GM18858 (cell line): Measurements from ENCODE around the gene BTBD9.
"Not testable (repeated sequence)": the region's sequence is repeated elsewhere in the genome, so short reads cannot be mapped to it uniquely, and the experiment has no call there.

Experiments
- ATAC-seq: cut with Tn5 transposase; IDR thresholded peaks from one replicate; pipeline ENCODE4 v1.9.1; 2021; ENCODE audit not compliant: unreplicated experiment

The BTBD9 gene

DNA sequence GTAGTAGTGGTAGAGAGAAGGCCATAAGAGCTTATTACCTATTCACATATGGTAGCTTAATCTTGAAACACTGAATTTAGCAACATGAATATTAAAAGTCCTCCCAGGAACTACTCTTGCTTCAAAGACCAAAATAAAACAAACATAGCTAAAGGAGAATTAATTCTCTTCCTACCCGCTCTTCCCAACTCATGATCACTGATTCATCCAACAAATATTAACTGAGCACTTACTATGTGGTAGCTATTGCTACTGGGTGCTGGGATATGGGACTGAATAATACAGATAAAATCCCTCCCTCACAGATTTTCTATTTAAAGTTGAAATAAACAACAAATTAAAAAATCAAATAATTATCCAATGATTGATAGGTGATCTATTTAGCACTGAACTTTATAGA, 287.1 kb downstream of the BTBD9 start:
- ATAC-seq, result no peak

DNA sequence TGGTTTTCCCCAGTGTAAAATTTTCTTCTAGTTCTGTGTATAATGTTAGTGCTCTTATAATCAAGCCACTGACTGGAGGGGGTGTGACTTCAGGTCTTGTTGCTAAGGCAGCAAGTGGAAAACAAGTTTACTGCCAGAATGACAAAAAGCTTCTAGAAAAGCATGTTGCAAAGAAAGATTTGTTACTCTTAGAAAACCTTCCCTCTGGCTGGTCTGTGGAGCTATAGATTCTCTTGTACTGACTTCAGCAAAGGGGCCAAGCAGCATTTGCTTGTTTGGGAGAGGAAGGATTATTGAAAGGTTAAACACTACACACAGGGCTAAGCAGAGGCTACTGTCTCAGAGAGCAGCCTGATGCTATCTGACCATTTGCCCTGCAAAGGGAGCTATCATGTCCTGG, 288.8 kb downstream of the BTBD9 start:
- no peak for ATAC-seq

DNA sequence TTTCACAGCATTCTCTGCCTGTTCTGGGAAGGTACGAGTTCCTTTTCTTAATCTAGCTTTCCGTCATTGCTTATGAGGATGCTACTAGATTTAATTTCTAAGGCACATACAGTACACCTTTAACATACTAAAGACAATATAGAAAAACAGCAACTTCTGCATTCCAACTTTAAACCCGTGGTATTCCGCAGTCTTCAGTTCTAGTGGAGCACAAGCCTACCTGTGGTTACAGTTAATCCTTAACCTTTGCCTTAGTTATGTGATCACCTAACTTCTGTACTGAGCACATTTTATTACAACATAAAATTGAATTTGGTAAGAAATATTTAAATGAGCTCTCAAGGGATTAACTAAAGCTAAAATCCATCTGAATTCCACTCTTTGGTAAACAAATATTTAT, 289.5 kb downstream of the BTBD9 start:
- no peak for ATAC-seq

DNA sequence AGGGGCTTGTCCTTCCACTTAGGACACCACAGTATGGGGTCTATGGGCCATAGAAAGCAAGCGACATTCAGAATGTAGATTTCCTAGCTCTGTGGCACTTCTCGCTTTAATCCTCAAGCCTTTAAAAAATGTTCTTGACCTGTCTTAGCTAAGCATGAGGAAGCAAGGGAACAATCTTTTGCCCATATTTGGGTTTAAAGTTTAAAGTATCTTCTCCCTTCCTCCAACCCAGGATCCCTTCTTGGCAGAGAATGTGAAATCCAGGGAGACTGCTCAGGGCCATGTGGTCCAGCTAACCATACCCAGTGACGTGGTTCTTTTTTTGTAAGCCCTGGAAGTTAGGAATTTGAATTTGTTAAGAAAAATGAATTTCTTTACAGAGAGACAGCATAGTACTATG, 289.9 kb downstream of the BTBD9 start:
- no peak for ATAC-seq

DNA sequence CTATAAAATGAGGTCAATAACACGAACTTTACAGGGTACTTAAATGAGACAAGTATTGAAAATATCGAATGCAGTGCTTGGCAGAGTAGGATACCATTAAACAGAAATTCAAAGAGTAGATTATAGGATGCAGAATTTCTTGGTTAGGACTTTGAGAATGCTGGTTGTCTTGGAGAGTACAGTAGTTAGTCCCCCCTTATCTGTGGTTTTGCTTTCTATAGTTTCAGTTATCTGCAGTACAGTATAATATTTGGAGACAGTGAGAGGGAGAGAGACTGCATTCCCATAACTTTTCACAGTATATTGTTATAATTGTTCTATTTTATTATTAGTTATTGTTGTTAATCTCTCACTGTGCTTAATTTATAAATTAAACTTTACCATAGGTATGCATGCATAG, 290.5 kb downstream of the BTBD9 start:
- ATAC-seq, result no peak

DNA sequence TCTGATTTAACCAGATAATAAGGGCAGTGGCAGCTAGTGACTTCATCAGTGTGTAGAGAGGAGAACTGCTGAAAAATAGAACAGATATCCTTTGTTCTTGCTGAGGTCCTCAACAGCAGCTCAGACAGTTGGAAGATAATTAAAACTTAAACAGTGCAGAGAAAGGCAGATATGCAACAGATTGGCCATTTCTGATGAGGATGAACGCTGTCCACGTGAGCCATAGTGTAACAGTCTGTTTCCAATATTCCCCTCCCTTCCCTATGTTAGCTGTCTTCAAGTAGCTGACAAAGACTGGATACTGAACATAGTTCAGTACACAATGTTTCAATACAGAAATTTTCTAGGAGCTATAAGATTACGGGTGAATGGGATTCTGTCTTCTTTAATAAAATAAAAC, 291.4 kb downstream of the BTBD9 start:
- no peak for ATAC-seq

DNA sequence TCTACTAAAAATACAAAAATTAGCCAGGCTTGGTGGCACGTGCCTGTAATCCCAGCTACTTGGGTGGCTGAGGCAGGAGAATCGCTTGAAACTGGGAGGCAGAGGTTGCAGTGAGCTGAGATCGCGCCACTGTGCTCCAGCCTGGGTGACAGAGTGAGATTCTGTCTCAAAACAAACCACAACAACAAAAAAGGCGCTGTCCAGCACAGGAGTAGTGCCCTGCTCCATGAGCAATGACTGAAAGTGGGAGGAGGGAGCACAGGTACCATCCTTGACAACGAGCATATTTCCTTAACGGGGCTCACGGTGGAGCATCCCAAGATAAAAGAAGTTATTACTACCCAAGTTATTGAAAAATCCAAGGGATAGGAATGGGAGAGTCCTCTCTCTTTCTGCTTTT, 291.9 kb downstream of the BTBD9 start:
- not testable (repeated sequence) for ATAC-seq

DNA sequence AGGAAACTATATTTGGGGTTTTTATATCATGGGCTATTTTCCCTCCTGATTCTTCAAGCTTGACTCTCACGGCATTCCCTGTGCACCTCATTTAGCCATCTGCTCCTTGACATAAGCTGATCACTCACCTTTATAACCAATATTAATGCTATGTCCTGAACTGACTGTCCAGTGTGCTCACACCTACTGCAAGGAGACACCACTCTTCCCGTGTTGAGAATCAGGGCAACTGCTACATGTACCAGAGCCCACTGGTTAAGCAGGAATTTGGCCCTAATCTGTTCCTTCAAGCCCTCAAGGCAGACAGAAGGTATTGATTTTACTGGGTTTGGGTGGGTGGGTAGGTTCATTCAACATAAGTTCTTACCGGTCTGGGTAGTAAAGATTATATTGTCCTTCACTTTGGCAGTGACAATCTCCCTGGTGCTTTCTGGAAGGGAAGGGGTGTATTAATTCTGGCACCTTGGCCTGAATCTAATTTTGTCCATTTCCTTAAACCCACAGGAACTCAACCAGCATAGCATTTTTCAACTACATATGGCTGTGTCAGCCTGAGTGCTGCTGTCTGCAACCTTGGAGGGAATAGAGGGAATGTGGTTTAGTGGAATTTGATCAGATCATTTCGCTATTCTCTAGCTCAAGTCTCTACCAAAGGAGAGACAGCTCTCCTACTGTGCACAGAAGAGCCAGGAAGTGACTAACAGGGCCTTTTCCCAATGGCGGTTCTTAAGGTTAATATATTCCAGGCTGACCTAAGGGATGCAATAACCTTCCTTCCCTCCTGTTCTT, 293.2 kb downstream of the BTBD9 start:
- ATAC-seq, result no peak

DNA sequence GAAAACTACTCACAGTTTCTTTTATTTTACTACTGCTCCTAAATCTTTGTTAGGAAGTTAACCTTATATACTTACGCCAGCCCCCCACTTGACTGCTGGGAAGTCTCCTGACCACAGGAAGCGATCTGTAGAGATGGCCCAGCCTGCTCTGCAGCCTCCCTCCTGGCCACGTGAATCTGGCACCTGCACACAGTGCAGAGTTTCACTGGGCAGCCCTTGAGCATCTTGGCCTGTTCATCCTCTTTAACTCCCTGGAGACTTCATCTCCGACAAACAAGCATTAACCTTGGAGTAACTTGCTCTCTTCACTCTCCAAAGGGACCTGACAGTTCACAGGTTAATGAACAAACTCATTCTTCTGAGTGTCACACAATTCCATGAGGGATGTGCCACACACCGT, 294.1 kb downstream of the BTBD9 start:
- ATAC-seq, result no peak

DNA sequence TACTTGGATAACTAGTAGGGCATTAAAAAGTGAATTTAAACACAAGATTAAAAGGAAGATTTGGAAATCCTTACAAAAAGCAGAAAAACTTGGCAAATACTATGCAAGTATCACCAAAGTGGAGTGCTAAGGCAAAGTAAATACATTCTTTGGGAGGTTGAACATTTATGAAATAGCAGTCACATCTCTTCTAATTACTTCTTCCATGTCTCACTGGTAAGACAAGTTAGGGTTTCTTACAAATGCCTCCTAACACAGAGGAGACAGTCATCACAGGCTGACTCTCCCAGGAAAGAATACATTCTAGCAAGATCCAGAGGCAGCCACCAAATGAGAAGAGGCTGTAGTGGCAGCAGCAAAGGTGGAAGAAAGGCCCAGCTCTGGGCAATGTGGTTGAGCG, 298.2 kb downstream of the BTBD9 start:
- ATAC-seq, result no peak

DNA sequence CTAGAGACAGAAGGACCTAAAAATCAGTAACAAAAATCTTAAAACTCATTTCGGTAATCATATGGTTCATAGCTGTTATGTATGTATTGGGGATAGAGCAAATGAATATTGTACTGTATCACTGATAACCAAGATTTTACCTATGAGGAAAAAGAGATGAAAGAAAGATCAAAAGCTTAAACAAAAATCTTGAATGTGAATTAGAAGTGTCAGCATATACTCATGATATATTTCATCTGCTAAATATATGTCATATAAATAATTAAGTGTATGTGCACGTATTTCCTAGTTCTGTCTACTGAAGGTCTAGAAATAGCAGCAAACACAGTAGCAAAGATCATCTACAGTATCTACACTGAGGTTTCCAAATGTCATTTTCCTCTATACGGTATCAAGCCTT, 299.8 kb downstream of the BTBD9 start:
- no peak for ATAC-seq

DNA sequence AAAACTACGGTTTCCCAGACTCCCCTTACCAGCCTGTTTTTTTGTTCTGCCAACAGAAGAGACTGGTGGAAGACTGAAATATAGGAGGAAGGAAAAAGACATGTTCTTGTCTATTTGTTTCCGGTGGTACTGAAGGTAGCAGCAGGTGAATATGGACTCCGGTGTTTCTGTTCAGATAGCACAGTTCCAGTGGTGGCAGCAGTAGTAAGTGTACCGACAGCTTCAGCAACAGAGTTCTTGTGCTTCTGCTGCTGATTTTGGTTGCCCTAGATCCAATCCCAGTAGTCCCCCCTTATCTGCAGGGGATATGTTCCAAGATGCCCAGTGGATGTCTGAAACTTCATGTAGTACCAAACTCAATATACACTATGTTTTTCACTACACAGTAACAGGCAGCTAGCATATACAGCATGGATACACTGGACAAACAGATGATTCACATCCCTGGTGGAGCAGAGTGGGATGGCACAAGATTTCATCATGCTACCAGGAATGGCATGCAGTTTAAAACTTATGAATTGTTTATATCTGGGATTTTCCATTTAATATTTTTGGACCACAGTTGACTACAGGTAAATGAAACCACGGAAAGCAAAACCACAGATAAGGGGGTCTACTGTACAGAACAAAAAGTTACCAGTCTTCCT, 301.8 kb downstream of the BTBD9 start:
- no peak for ATAC-seq

DNA sequence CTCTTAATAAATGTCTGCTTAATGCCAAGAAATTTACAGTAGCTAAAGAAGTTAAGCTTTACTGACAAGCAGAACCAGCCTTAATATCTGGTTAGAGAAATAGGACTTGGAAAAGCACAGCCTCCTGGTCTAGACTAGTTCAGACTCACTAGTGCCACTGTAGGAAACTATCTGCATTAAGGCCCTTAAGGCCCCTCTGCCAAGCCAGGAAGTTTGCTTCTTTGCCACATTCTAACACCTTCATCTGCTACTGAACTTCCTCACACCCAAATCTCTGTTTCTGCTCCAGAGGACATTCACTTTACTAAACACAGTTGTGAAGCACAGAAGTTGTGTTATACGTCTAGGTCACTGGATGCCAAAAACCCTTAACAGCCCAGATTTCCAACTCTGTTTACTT, 302.8 kb downstream of the BTBD9 start:
- ATAC-seq, result no peak

DNA sequence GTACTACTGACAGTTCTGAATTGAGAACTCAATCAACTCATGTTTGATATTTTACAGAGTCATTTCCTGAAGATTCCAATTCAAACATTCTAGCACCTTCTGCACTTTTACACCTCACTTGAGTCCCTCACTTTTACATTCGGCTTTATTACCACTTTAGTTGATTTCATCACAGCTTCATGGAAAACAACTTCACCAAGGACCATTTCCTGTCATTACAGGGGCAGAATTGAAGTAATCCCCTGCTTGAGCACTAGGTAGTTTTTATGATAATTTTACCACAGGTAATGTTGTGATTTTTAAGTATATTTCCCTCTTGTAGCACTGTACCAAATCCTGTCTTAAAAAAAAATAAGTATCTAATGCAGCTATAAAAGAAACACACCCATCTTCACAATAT, 312.9 kb downstream of the BTBD9 start:
- no peak for ATAC-seq

DNA sequence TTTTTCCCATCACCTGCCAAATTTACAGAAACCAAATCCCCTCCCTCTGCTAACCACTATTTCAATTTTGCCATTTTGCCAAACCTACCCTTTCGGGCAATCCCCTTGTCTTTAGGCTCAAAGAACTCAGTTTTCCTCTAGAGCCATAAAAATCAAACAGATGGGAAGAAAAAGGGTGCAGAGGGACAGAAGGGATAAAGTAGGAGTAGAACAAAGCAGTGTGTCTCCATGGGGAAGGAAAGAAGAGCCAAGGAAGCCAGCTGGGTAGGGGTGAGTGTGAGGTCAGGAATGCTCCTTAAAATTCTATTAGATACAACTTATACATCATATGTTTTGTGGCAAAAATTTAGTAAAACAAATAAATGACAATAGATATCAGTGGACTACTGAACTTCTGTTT, 316.5 kb downstream of the BTBD9 start:
- ATAC-seq, result no peak

DNA sequence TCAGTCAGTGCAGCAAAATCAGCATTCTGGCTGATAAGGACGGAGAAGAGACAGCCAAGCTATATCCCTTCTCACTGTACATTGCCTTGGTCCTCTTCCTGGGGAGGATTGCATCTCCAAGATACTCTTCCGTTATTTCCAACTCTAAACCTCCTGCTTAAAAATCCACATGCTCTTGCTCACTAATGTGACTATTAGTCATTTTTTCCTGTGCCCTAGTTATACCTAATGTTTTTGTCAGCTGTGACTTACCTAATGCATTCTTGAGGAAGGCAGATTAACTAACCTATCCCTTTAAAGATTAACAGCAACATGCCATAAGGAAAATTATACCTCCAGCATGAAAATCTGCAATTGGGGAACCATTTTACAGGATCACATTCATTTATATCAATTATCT, 317.6 kb downstream of the BTBD9 start:
- no peak for ATAC-seq

DNA sequence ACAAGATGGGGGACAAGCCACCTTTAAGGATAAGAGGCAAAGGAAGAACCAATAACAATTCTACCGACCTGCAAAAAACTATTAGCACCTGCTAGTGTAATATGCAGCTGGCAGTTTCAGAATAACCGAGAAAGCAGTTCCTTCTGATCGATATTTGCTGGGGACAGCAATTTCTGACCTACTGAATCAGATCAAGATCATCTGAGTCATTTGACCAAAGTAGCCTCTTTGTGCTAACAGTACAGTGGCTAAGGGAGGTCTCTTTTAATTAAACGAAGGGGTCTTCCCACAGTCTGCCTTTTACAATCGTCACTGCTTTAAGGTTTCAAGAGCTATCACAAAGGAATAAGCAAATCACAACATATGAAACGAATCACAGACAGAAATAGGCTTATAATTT, 318.9 kb downstream of the BTBD9 start:
- ATAC-seq, result peak; percentile 48

DNA sequence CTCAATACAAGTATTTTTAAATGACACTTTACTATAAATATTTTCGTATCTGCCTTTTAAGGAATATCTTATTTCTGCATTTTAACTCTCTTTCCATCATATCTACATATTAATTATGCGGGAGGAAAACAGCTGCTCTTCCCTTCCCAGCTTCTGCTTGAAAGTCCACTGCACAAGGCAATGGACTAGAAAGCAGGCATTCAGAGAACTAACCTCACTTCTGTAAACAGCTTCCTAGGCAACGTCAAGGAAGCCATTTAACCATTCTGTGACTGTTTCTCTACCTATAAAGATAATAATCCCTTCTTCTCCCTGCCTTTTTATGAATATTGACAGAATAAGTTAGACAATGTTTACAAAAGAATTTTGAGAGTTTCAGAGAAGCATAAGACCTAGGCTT, 319.4 kb downstream of the BTBD9 start:
- no peak for ATAC-seq

DNA sequence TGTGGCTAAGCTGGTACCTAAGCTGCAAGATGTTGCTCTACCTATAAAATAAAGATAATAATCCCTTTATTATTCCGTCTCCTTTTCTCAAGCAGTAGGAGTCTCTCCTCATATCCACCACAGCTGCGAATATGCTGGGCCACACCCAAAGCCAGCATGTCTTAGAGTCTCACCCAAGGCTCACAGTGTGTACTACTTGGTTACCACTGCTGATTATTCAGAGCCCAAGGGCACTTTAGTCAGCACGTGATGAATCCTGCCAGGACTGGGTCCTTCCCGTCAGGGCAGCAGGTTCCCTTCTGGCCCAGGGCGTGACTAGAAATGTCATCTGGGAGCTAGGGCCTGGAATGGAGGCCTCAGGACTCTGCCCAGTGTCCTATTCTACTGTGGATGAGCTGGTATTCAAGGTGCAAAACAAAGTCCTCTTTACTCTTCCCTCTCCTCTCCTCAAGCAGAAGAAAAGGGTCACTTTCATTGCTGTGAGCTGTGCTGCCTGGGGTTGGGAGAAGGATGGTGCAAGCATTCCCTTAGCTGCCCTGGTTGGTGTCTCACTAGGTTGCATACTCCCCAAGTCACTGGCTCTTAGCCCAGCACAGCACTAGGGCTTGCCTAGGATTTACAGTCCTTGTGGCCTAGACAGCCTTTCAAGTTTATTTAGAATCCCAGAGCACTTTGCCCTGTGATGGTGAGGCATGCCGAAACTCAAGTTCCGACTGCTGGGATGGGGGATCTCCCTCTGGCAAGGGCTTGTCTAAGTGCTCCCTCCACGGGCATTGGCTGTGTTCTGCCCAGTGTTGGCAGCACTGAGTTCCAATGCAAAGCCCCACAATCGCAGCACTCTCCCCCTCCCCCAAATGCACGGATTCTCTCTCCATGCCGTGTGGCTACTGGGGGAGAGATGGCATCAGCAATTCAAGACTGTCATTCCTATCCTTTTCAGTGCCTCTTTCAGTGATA, 320.2 kb downstream of the BTBD9 start:
- no peak for ATAC-seq

DNA sequence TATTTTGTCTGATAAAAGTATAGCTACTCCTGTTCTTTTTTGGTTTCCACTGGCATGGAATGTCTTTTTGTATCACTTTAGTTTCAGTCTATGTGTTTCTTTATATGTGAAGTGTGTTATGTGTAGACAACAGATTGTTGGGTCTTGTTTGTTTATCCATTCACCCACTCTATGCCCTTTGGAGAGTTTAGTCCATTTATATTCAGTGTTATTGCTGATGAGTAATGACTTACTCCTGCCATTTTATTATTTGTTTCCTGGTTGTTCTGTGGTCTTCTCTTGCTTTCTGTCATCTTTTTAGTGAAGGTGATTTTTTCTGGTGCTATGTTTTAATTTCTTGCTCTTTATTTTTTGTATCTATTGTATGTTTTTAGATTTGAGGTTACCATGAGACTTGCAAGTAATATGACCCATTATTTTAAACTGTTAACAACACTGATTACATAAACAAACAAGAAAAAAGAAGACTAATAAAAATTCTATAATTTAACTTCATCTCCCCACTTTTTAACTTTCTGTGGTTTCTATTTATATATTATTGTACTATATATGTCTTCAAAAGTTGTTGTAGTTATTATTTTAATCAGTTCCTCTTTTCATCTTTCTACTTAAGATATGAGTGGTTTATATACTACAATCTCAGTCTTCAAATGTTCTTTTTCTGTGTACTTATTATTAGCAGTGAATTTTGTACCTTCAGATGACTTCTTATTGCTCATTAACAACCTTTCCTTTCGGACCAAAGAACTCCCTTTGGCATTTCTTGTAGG, 323.4 kb downstream of the BTBD9 start:
- ATAC-seq, result peak; percentile 60

DNA sequence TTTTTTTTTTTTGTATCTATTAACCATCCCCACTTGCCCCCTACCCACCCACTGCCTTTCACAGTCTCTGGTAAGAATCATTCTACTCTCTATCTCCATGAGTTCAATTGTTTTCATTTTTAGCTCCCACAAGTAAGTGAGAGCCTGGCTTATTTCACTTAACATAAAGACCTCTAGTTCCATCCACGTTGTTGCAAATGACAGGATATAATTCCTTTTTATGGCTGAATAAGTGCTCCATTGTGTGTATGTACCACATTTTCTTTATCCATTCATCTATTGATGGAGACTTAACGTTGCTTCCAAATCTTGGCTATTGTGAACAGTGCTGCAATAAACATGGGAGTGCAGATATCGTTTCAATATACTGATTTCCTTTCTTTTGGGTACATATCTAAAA, 328.5 kb downstream of the BTBD9 start:
- no peak for ATAC-seq
